Measurements from ENCODE around the gene ARF5.
"Not testable (repeated sequence)": the region's sequence is repeated elsewhere in the genome, so short reads cannot be mapped to it uniquely, and the experiment has no call there.

Gene ARF5

GRCh38 chr7:127588019-127588696, at the start of gene ARF5:
ARF5 (plus strand) TSS chr7:127588411; CDS start chr7:127588499, 88 bp downstream.
- FAIRE-seq = no peak

GRCh38 chr7:127539116-127539515, 49.1 kb upstream of the ARF5 start:
- no peak for FAIRE-seq

- FAIRE-seq = not testable (repeated sequence)
Observed at GRCh38 chr7:127540461-127540860, 47.8 kb upstream of the ARF5 start.

- FAIRE-seq = no peak
Observed at GRCh38 chr7:127541548-127541947, 46.7 kb upstream of the ARF5 start.

GRCh38 chr7:127546313-127546712, 41.9 kb upstream of the ARF5 start:
- no peak for FAIRE-seq

- no peak for FAIRE-seq
Observed at GRCh38 chr7:127550247-127550646, 38.0 kb upstream of the ARF5 start.

- no peak for FAIRE-seq
Observed at GRCh38 chr7:127551941-127552340, 36.3 kb upstream of the ARF5 start.

GRCh38 chr7:127556404-127556803, 31.8 kb upstream of the ARF5 start:
- FAIRE-seq = no peak

- no peak for FAIRE-seq
Observed at GRCh38 chr7:127557803-127558202, 30.4 kb upstream of the ARF5 start.

GRCh38 chr7:127566242-127566641, 22.0 kb upstream of the ARF5 start:
- no peak for FAIRE-seq

GRCh38 chr7:127568034-127568433, 20.2 kb upstream of the ARF5 start:
- FAIRE-seq = not testable (repeated sequence)

- no peak for FAIRE-seq
Observed at GRCh38 chr7:127571741-127572505, 16.3 kb upstream of the ARF5 start.

- FAIRE-seq = no peak
Observed at GRCh38 chr7:127578036-127578684, 10.1 kb upstream of the ARF5 start.

GRCh38 chr7:127578711-127579275, 9.4 kb upstream of the ARF5 start:
- no peak for FAIRE-seq

GRCh38 chr7:127580612-127581011, 7.6 kb upstream of the ARF5 start:
- no peak for FAIRE-seq

- no peak for FAIRE-seq
Observed at GRCh38 chr7:127581716-127582115, 6.5 kb upstream of the ARF5 start.

GRCh38 chr7:127582361-127582760, 5.8 kb upstream of the ARF5 start:
- FAIRE-seq = no peak

GRCh38 chr7:127584648-127585043, 3.6 kb upstream of the ARF5 start:
- FAIRE-seq = no peak

- no peak for FAIRE-seq
Observed at GRCh38 chr7:127585044-127585953, 2.9 kb upstream of the ARF5 start, which contains the start of gene GCC1. GCC1 (minus strand) TSS chr7:127585596; CDS start chr7:127585182, 414 bp downstream.

GRCh38 chr7:127586346-127586745, 1.9 kb upstream of the ARF5 start:
- FAIRE-seq = no peak

GRCh38 chr7:127587663-127588018, 570 bp upstream of the ARF5 start:
- no peak for FAIRE-seq

- no peak for FAIRE-seq
Observed at GRCh38 chr7:127588697-127589482, 679 bp downstream of the ARF5 start.
